HL-60/S4 treated with phorbol 12-myristate 13-acetate at 8.2 ng/mL for 4 days and 3 days (cell line): ENCODE results near the gene WDR70.
"Not testable (repeated sequence)": the region's sequence is repeated elsewhere in the genome, so short reads cannot be mapped to it uniquely, and the experiment has no call there.

Experiments
- in situ Hi-C: fragments of 300-500 bp; cut with MboI; formaldehyde crosslinking; loops from 2 replicates; pipeline ENCODE4 v1.15.0; 2022; ENCODE audit warnings: low sequenced_read_pairs

WDR70 gene

DNA sequence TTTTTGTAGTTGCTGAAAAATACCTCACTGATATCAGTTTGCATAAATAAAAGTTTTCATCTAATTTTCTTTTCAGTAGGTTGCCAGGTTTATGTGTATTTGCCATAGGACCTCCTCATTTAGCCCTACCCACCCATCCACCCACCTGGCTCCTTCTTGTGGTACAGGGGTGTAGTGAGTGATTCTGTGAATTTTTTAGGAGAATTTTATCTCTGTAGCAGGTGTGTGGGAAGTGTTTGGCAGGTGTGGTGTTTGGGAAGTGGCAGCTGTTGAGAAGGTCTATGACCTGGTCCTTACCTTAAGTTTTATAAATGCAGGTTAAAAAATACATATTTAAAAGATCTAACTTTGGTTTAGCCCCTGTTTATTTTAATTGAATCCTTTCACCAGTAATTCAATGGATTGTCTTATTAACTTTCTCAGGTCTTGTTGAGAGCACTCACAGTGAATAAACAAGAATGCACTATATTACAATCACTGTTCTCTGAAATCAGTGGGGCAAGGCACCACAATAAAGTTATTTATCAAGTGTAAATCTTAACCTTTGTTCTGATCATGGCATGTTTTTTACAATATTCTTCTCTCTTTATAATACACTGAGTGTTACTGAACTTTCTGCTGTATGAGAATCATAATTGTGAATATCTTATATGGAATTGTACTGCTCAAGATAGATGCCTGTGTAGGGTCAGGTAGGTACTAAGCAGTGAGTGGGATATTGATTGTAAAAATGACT, 189.1 kb downstream of the WDR70 start:
- in situ Hi-C loops = no loop called here

GRCh38 chr5:37568893-37569292, 189.8 kb downstream of the WDR70 start:
- in situ Hi-C loops = no loop called here

DNA sequence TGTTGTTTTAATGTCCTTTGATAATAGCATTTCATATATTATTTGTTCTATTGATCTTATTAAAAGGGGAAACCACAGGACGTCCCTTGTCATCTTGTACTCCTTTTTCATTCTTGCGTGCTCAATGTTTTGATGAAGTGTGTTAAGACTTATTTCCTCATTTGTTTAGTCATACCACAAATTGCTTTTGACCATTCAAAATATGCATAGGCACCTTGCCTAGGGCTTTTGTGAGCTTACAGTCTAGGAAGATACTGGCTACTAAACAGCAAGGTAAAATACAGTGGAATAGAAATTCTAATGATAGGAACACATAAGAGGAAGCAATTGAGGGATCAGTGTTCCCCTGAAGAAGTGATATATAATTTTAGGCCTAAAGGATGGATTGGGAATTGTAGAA, 190.3 kb downstream of the WDR70 start:
- in situ Hi-C loops = no loop called here

DNA sequence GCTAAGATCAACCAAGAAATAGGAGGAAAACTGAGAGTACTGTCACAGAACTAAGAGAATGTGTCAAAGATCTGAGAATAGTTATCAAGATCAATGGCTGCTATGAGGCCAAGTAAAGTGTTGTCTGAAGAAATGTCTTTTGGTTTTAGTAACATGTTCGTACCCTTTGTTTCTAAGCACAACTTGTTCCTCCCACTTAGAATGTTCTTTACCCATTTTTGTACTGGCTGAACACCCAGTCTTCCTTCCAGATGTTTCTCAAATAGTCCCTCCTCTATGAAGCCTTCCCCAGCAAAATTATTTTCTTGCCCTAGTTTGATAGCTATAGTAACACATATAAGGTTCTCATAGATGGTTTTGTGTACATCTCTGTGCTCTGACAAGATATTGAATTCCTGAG, 191.5 kb downstream of the WDR70 start:
- in situ Hi-C loops = no loop called here

- in situ Hi-C loops = no loop called here
Measured at GRCh38 chr5:37571985-37572384, 192.9 kb downstream of the WDR70 start.

GRCh38 chr5:37575541-37576489, 196.7 kb downstream of the WDR70 start:
- in situ Hi-C loops = no loop called here

GRCh38 chr5:37576552-37576951, 197.4 kb downstream of the WDR70 start:
- in situ Hi-C loops = no loop called here

DNA sequence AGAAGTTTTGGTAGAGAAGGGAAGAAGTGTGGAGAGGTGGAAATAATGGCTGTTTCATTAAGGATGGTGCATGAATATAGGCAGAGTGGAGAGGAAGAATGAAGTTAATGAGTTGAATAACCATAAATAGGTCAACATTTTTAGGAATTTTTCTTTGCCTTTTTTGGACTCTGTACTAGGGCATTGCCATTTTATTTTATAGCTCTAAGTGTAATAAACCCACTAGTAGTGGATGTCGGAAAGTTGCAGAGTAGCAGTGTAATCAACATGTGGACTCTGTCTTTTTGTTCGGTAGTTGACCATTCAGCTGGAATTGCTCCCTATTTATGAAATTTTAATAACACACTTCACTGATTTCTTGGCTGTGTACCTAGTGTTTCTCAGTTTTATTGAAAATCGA, 199.1 kb downstream of the WDR70 start:
- in situ Hi-C loops = no loop called here

GRCh38 chr5:37580106-37580505, 201.0 kb downstream of the WDR70 start:
- in situ Hi-C loops = no loop called here

DNA sequence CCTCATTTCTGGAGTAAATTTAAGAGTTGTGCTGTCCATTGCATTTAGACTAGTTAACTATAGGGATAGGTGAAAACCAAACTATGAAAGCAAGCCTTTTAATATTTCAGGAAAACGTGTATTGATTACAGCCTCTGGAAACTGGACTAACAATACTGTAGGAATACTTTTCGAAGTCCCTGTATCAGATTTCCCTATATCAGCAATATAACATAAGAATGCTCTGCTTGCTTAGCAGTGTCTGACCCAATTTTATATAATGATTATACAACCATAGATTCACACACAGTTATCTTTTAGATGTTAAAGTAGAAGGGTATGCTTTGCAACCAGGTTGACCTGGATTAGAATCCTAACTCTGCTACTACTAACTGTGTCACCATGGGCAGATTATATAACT, 203.1 kb downstream of the WDR70 start:
- in situ Hi-C loops = no loop called here

- in situ Hi-C loops = not testable (repeated sequence)
Measured at GRCh38 chr5:37593292-37593691, 214.2 kb downstream of the WDR70 start.

DNA sequence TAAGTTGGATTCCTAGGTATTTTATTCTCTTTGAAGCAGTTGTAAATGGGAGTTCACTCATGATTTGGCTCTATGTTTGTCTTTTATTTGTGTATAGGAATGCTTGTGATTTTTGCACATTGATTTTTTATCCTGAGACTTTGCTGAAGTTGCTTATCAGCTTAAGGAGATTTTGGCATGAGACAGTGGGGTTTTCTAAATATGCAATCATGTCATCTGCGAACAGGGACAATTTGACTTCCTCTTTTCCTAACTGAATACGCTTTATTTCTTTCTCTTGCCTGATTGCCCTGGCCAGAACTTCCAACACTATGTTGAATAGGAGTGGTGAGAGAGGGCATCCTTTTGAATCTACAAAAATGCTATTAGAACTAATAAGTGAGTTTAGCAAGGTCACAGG, 215.7 kb downstream of the WDR70 start:
- in situ Hi-C loops = not testable (repeated sequence)

DNA sequence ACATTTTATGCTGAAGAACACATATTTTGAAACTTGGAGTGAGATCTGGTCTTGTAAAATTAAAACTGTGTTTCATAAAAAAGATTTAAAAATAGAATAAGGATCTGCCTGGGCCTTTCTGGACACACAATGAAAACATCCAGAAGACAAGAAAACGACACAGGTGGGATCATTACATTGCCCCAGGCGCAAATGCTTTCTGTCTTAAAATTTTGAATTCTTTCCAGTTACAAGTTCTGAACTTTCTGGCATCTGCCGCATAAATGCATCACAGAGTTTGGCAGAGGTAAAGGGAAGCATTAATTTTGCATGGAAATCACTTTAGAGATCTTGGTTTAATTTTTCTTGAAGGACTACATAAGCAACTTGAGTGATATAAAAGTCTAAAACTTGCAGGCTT, 219.6 kb downstream of the WDR70 start:
- in situ Hi-C loops = no loop called here

- in situ Hi-C loops = no loop called here
Measured at GRCh38 chr5:37601163-37601562, 222.0 kb downstream of the WDR70 start.

DNA sequence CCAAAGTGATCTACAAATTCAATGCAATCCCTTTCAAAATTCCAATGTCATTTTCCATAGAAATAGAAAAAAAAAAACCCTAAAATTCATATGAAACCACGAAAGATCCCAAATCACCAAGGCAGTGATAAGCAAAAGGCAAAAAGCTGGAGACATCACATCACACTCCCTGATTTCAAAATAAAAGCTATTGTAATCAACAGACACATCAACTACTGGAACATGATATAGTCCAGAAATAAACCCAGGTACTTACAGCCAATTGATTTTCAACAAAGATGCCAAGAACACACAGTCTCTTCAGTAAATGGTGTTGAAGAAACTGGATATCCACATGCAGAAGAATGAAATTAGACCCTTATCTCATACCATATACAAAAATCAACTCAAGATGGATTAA, 224.0 kb downstream of the WDR70 start:
- in situ Hi-C loops = no loop called here

DNA sequence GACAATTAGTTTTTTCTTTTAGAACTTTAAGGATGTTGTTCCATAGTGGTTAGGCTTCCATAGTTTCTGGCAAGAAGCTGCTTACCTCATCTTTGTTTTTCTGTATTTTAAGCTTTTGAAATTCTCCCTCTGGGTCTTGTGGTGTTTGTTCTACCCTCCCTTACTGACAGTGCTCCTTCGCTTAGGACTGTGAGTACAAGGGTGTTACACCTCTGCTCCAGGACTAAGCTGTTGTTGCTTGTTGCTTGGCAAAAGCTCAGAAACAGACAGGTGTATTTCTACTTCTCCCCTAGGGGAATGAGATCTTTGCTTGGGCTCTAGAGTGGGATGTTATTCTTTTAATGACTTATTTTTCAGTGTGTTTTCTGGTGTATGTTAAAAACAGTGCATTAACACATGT, 225.2 kb downstream of the WDR70 start:
- in situ Hi-C loops = no loop called here

DNA sequence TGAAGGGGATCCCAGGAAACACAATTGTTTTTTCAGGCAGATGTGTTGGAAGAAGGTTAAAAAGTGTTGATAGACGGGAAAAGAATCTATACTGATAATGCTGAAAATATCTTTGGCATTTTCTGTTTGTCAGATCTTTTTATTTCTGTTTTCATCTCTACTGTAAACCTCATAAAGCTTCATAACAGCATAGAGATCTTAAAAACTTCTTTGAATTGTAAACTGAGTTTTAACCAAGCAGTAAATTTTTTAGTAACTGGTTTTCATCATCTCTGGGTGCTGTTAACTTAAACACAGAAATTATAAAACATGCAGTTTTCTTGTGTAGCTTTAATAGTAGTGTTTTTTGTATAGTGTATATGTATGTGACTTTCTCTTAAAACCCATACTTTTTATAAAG, 227.0 kb downstream of the WDR70 start:
- in situ Hi-C loops = no loop called here

DNA sequence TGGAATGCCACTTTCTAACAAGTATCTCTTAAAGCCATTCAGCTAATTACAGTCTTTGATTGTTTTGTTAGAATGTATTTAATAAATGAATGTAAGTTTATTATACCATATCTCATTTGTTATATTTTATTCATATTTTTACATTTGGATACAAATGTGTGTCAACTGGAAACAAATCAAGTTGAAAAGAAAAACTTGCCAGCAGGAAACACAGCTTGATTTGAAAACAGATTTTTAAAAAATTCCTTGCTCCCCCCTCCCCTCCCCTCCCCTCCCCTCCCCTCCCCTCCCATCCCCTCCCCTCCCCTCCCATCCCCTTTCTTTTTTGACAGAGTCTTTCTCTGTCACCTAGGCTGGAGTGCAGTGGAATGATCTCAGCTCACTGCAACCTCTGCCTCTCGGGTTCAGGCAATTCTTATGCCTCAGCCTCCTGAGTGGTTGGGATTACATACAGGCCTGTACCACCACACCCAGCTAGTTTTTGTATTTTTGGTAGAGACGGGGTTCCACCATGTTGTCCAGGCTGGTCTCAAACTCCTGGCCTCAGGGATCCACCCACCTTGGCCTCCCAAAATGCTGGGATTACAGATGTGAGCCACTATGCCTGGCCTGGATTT, 227.6 kb downstream of the WDR70 start:
- in situ Hi-C loops = no loop called here

DNA sequence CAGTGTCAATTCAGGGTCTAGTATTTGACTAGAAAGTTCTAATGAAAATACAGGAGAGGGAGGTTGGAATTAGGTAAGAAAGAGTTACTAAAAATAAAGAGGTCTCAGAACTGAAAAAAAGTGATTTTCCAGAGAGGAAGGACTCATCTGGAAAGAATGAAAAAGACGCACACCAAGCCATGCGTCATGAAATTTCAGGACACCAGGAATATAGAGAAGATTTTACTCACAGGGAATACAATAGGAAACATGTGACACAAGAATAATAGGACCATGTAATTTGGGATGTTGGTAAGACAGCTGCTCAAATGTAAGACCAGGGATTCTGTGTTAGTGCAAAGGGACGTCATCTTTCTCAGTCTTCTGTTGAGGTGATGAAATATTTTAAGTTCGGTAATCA, 236.1 kb downstream of the WDR70 start:
- in situ Hi-C loops = no loop called here

- in situ Hi-C loops = no loop called here
Measured at GRCh38 chr5:37619353-37619752, 240.2 kb downstream of the WDR70 start.

GRCh38 chr5:37622354-37622753, 243.2 kb downstream of the WDR70 start:
- in situ Hi-C loops = not testable (repeated sequence)

DNA sequence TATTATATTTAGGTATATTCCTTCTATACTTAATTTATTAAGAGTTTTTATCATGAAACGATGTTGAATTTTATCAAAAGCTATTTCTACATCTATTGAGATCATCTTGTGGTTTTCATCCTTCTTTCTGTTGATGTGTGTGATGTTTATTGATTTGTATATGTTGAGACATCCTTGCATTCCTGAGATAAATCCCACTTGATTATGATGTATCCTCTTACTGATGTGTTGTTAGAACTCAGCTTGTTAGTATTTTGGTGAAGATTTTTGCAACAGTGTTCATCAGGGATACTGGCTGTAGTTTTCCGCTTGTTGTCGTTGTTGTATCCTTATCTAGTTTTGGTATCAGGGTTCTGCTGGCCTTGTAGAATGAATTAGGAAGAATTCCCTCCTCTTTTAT, 247.1 kb downstream of the WDR70 start:
- in situ Hi-C loops = no loop called here
